8988T (cell line): ENCODE data around the gene CCDC183.
A peak's percentile ranks its signal among the peaks of the same experiment; 100 is the strongest.

Experiments
- DNase-seq: peaks from one replicate; pipeline ENCODE4 v3.0.0; 2011

The CCDC183 gene

DNA sequence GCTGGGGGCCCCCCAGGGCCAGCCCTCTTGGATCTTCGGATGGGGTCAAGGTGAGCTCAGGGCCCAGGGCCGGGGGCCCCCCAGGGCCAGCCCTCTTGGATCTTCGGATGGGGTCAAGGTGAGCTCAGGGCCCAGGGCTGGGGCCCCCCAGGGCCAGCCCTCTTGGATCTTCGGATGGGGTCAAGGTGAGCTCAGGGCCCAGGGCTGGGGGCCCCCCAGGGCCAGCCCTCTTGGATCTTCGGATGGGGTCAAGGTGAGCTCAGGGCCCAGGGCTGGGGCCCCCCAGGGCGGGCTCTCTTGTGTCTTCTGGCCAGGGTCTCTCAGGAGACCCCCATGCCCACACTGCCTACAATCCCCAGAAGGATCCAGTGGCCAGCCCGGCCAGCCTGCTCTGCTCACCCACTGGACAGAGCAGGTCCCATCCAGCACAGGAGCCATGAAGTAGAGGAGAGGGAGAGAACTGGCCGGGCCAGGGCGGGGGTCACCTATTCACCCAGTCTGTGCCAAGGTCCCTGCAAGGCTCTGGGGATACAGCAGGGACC lies 6.9 kb downstream of the CCDC183 start:
- DNase-seq = peak; percentile 1

DNA sequence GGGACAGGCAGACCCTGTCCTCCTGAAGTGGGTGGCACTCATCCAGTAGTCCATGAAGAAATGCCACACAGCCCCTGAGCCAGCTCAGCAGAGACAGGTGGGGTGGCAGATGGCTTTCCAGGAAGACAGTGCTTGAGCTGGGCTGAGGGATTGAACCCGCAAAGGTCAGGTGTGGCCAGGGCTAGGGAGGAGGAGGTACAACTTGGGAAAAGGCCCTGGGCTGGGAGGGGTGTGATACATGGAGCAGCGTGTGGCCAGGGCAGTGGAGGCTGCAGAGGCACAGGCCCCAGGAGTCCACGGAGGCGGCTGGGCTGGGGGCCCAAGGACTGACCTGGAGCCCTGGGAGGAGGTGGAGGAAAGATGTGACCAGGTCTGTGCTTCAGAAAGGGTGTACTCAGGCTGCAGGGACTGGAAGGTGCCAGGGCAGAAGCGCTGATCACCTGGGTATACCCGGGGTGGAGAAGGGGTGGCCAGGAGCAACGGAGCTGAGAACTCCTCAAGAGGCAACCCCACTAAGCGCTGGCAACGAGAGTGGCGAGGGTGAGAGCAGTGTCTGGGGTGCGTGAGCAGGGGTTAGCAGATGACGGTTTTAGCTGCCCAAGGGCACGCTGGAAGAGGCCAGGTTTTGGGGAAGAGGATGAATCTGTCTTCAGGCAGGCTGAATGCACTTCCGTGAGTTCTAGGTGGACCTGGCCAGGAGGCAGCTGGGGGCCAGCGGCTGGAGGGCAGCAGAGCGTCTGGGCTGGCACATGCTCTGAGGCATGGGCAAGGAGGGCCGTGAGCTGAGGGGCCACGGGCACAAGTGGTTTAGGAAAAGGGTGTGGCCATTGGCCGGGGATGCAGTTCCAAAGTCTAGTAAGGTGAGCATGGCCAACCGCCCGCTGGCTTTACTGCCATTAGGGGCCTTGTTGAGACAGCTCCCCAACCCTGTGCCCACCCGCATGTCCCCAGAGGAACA lies 7.7 kb downstream of the CCDC183 start:
- DNase-seq = peak; percentile 17

GRCh38 chr9:136804509-136805206 lies 8.5 kb downstream of the CCDC183 start:
- DNase-seq = peak; percentile 8

DNA sequence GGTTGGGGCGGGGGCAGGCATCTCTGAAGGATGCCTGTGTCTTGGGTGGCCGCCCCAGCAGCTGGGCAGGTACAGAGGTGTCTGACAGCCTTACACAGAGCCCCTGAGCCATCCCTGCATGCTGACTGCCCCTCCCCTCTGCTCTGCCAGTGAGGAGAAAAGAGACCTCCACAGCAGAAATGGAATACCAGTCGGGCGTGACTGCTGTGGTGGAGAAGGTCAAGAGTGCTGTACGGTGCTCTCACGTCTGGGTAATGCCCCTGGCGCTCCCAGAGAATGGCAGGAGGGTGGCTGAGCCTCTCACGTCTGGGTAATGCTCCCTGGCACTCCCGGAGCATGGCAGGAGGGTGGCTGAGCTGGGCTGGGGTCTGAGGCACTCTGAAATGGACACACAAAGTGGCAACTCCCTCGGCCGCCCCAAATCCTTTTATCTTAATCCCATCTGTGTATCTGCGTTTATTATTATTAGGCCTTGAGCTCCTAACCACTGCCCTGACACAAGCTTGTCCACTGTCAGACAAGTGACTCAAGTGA lies 9.1 kb downstream of the CCDC183 start:
- DNase-seq = peak; percentile 14

DNA sequence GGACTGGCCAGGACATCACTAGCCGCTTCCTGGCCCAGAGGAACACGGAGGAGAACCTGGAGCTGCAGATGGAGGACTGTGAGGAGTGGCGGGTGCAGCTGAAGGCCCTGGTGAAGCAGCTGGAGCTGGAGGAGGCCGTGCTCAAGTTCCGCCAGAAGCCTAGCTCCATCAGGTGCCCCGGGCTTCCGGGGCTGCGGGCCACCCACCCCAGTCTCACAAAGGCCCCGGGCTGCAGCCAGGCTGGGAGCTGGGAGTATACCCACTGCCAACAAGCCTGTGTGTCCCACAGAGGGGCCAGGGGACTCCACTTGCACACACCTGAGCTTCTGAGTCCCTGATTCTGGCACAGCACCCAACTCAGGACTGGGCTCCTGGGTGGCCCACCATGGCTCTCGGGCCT lies 9.9 kb downstream of the CCDC183 start:
- DNase-seq = peak; percentile 18

GRCh38 chr9:136806631-136807201 lies 10.6 kb downstream of the CCDC183 start:
- no peak for DNase-seq

GRCh38 chr9:136807281-136808074 lies 11.3 kb downstream of the CCDC183 start, which contains the start of gene RABL6:
Gene RABL6 (plus strand): TSS chr9:136807948. CDS start chr9:136808197, 249 bp downstream.
- DNase-seq = peak; percentile 98

- DNase-seq = no peak
Observed at GRCh38 chr9:136808075-136808805, 12.1 kb downstream of the CCDC183 start.

- no peak for DNase-seq
Observed at GRCh38 chr9:136808806-136809158, 12.6 kb downstream of the CCDC183 start.

DNA sequence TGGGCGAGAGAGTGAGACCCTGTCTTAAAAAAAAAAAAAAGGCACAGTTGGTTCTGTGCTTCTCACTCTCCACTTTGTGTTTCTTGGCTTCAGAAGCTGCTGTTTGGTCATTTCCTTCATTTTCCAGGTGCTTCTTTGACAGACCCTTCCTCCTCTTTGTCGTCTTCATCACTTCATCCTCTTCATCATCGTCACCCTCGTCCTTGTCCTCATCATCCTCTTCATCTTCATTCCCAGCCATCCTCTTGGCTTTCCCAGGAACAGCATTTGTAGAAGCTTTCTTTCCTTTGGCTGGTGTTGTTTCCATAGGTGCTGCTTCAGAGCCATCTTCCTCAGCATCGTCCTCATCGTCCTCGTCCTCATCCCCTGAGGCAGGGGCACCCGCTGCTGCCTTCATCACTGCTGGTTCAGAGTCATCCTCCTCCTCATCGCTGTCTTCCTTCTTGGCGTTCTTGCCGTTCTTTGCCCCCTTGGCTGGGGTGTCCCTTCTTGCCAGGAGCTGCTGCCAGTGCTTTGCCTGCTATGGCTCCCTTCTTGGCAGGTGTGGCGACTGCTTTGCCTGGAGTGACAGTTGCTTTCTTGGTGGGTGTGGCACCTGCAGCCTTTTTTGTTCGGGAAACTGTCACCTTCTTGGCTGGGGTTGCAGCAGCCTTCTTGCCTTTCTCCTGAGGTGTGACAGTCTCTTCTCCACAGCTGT lies 18.7 kb downstream of the CCDC183 start:
- no peak for DNase-seq

DNA sequence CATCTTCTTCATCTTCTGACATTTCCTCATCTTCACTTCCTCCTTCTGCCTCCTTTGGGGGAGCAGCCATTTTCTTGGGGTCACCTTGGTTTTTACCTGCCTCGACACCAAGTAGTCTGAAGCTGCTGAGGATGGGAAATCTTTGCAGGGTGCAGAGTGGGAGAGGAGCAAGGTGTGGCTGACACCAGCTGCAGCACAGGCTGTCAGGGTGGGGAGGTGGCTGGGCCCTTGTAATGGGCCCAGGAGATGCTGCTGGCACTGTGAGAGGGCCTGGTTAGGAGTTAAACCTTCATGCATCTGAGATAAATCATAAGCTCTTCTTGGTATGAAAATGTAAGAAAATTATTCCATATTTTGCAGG lies 19.3 kb downstream of the CCDC183 start:
- no peak for DNase-seq

DNA sequence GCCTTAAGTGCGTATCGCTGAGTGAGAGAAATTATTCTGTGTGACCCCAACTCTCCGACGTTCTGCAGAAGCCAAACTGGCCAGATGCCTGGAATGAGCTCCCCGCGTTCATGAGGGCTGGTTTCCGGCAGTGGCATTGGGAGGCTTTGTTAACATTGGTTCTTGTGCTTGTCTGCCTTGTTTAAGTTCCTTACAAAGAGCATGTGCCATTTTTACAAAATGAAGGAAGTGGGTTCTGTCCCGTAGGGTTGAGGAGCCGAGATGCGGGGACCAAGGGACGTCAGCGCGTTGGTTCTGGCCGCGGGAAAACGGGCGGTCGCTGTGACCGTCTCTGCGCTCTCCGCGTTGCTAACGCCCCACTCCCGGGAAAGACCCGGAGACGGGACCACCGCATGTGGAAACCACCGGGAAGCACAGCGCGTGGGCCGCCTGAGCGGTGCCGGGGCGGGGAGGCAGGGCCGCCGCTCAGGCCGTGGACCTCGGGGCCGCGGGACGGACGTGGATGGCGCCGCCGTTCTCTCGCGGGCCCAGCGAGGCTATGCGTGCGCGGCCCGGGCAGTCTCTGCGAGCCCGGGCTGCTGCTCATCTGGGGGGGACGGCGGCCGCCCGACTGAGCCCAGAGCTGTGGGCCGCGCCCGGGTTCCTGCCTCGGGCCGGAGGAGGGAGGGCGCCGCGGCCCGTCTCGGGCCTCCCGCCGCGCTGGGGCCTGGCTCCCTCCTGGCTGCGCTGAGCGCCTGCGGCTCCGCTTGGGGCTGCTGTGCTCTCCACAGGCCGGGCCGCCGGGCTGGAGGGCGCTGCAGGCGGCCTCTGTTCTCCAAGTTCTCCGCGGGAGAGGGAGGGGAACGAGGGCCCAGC lies 25.1 kb downstream of the CCDC183 start:
- no peak for DNase-seq

DNA sequence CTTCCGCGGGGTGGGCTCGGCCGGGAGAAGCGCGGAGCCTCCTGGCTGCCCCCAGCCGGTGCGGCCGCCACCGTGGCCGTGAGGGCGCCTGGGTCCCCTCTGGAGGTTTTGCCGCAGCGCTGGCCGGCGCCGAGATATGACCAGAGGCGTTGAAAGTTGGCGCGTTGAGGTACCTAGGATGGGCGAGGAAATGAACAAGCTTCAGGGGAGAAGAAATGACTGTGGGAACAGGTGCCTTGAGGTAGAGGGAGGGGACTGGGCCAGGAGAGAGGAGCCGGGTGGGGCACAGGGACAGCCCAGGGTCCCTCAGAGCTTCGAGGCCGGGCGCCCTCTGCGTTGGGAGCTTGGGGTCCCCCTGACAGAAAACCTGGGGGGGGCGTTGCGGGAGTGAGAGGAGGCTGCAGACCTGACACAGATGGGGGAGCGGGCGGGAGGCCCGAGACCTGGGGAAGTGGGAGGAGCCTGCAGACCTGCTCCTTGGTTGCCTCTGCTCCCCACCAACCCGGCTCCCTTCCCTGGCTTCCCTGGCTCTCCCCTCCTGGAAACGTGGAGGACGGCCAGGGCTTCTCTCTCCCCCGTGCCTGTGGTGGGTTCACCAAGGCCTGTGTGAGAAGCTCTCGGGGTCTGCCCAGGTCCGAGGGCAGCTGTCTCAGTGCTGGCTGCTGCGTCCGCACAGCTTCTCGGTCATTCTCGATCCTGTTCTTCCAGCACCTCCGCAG lies 25.8 kb downstream of the CCDC183 start:
- no peak for DNase-seq

DNA sequence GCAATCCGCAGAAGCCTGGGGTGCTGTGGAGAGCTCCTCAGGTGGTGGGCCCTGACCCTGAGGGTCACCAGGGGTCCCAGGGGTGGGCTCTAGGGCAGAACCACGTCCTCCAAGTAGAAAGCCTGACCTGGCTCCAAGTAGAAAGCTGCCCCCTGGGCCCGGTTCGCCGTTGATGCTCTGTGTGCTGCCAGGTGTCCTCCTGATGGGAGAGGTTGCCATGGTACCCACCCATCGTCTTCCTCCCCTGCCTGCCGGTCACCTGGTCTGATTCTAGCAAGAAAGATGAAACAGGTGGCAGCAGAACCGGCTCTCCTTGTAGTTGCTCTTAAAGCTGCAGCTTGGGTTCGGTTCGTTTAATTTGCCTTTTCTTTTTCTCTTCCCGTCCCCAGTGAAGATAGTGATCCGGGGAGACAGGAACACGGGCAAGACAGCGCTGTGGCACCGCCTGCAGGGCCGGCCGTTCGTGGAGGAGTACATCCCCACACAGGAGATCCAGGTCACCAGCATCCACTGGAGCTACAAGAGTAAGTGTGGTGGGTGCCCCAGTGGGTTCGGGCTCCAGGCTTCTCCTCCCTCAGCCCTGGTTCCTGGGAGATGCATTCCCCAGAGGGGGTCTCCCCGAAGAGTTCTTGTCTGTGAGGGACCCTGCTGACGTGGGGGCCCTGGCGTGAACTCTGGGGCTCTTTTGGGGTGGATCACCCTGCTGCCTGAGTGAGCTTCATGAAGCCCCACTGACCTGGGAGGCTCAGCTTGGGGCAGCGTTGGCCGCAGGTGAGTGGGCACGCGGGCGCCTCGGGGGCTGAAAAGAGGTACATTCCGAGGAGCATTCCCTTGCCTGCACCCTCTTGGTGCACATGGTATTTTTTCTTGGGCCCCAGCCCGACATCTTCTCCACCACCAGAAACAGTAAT lies 27.3 kb downstream of the CCDC183 start:
- no peak for DNase-seq

DNA sequence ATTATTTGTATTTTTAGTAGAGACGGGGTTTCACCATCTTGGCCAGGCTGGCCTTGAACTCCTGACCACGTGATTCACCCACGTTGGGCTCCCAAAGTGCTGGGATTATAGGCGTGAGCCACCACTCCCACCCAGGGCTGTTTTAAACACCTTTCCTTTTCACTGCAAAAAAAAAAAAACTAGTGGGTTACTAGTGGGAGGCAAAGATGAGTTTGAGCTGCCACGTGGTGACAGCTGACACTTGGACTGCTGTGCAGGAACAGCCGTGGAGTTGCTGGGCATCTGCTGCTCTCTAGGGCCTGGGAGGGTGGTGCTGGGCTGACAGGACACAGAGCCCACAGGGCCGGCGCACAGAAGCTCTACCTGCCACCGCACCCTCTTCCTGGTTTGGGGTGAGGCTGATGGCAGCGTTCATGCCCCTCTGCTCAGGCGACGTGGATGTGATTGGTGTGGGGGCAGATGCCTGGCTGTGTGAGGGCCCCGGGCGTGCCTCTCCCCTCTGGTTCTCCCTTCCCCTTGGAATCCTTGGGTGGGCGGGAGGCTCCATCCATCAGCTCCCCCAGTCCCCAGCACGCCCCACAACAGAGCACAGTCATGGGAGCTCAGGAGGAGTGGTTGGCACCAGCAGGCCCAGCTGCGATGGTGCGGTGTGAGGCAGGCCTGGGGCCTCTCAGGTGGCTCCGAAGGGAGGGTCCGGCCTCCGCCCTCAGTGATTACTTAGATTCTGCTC lies 28.5 kb downstream of the CCDC183 start:
- no peak for DNase-seq

DNA sequence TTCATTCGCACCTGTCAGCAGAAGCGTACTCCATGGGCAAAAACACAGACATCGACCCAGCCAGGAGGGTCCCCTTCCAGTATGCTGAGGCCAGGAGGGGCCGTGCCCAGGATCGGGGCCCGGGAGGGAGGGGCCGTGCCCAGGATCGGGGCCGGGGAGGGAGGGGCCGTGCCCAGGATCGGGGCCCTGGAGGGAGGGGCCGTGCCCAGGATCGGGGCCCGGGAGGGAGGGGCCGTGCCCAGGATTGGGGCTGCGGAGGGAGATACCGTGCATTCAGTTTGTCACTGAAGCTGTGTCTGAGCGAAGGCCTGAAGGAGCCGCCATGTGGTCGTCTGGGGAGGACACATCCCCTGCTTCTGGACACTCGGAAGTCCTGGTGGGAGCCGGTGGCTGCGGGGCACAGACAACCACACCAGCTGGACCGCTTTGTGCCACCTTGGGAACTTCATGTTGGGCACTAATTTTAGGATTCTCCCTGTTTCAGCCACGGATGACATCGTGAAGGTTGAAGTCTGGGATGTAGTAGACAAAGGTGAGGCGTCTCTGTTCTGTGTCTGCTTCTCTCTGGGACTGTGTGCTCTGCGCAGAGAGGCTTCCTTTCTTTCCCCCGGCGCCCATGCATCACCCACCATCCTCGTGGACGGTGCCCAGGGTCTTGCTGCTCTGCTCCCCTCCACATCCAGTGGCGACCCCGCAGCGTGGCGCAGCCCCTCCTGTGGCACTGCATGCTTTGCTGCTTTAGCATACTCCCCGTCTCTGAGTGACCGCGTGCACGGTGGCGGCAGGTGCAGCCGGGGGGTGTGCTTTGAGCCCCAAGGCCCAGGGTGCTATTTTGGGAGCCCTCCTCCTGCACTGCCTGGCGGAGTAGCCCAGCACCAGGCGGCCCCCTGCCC lies 29.4 kb downstream of the CCDC183 start:
- DNase-seq = no peak
